Fibroblast of the aortic adventitia (primary cell): ENCODE data around the gene LRRC4. TPM values are rescaled to one million over a fixed set of nuclear protein-coding genes. Genes with fewer than 3 reads are reported as not detected.
A peak's percentile ranks its signal among the peaks of the same experiment; 100 is the strongest.

Source experiments
- DNase-seq: peaks from one replicate; pipeline ENCODE4 v3.0.0-alpha.2; 2010; ENCODE audit warnings: low read depth
- H3K4me3 ChIP-seq: 2 replicates; pipeline ENCODE4 v1.5.1; 2011; ENCODE audit warnings: low read depth, mild to moderate bottlenecking, control low read depth, low read length, moderate library complexity
- CTCF ChIP-seq: IDR thresholded peaks from 2 replicates; pipeline ENCODE4 v1.5.1; 2011; ENCODE audit warnings: mild to moderate bottlenecking, low read length, control low read depth, inconsistent platforms; ENCODE audit not compliant: insufficient read depth
- total RNA-seq: library from RNA; depleted of rRNA; stranded (reverse); fragments of >200 nt; gene quantifications from 2 replicates; pipeline ENCODE4 v1.2.3, GENCODE V29; 2012; ENCODE audit warnings: low replicate concordance

LRRC4 gene
- total RNA-seq: 0.27 TPM in 1 of 2 replicates, not detected in the other

- DNase-seq: peak; percentile 32
- peak within 1 kb of the TSS; percentile 63 for H3K4me3 ChIP-seq
- TF ChIP-seq CTCF: no peak
These were observed at the start of gene LRRC4 for GRCh38 chr7:128030654-128031611. Gene LRRC4 (minus strand): TSS chr7:128031437. CDS start chr7:128030640, 797 bp downstream.

- no peak for TF ChIP-seq CTCF
- no peak overlapping the region for H3K4me3 ChIP-seq
- DNase-seq: no peak
These were observed 48.9 kb upstream of the LRRC4 start for GRCh38 chr7:128080169-128080568.

GRCh38 chr7:128078309-128078708 is 47.1 kb upstream of the LRRC4 start:
- H3K4me3 ChIP-seq: no peak overlapping the region
- no peak for DNase-seq
- no peak for TF ChIP-seq CTCF

- peak; percentile 30 for DNase-seq
- no peak overlapping the region for H3K4me3 ChIP-seq
- no peak for TF ChIP-seq CTCF
These were observed 45.6 kb upstream of the LRRC4 start for GRCh38 chr7:128076796-128077271.

GRCh38 chr7:128076196-128076795 is 45.1 kb upstream of the LRRC4 start:
- DNase-seq: no peak
- no peak for TF ChIP-seq CTCF
- H3K4me3 ChIP-seq: no peak overlapping the region

- DNase-seq: no peak
- TF ChIP-seq CTCF: no peak
- H3K4me3 ChIP-seq: no peak overlapping the region
These were observed 44.2 kb upstream of the LRRC4 start for GRCh38 chr7:128075242-128076095.
